GM12878 (cell line): ENCODE results near the gene LRCH4. TPM values are rescaled to one million over a fixed set of nuclear protein-coding genes. Genes with fewer than 3 reads are reported as not detected.

Experiments
- CBFB ChIP-seq: IDR thresholded peaks from 2 replicates; pipeline ENCODE4 v1.6.1; 2016; ENCODE audit warnings: antibody characterized with exemption, low read depth
- CHD1 ChIP-seq: IDR thresholded peaks from 2 replicates; pipeline ENCODE4 v1.6.1; 2012; ENCODE audit warnings: low read depth, low read length, improper control_type of control experiment
- CHD2 ChIP-seq: IDR thresholded peaks from 2 replicates; pipeline ENCODE4 v1.6.1; 2011; ENCODE audit warnings: low read depth, low read length, improper control_type of control experiment, borderline replicate concordance
- DPF2 ChIP-seq: fragments of 450-650 bp; IDR thresholded peaks from 2 replicates; pipeline ENCODE4 v1.6.1; 2017; ENCODE audit warnings: mild to moderate bottlenecking
- ETV6 ChIP-seq, 2 experiments: fragments of 450-650 bp in 1 of 2; IDR thresholded peaks in 1 of 2; conservative IDR thresholded peaks in 1 of 2; 2 replicates each; pipeline ENCODE4 v1.6.1; 2014; ENCODE audit warnings: antibody characterized with exemption in 1 of 2, borderline replicate concordance in 1 of 2, low read depth in 1 of 2, mild to moderate bottlenecking in 1 of 2, moderate library complexity in 1 of 2
- FOXM1 ChIP-seq: IDR thresholded peaks from 2 replicates; pipeline ENCODE4 v1.6.1; 2012; ENCODE audit warnings: low read depth, mild to moderate bottlenecking, inconsistent platforms, low read length, moderate library complexity
- HCFC1 ChIP-seq: fragments of 150-350 bp; IDR thresholded peaks from 2 replicates; pipeline ENCODE4 v1.6.1; 2014; ENCODE audit warnings: low read length
- HDGF ChIP-seq: fragments of 450-650 bp; IDR thresholded peaks from 2 replicates; pipeline ENCODE4 v1.6.1; 2016; ENCODE audit warnings: antibody characterized with exemption
- IKZF1 ChIP-seq: fragments of 450-650 bp; conservative IDR thresholded peaks from 2 replicates; pipeline ENCODE4 v1.6.1; 2017; ENCODE audit warnings: antibody characterized with exemption, mild to moderate bottlenecking
- MYB ChIP-seq: fragments of 150-350 bp; IDR thresholded peaks from 2 replicates; pipeline ENCODE4 v1.6.1; 2014; ENCODE audit warnings: mild to moderate bottlenecking, low read depth, low read length, borderline replicate concordance
- POLR2AphosphoS5 ChIP-seq: IDR thresholded peaks from 2 replicates; pipeline ENCODE4 v1.6.1; 2011; ENCODE audit warnings: mild to moderate bottlenecking, low read length, inconsistent platforms
- RELA ChIP-seq: fragments of 450-650 bp; IDR thresholded peaks from 2 replicates; pipeline ENCODE4 v1.8.0; 2014; ENCODE audit warnings: borderline replicate concordance; ENCODE audit not compliant: partially characterized antibody
- SREBF1 ChIP-seq: IDR thresholded peaks from 2 replicates; pipeline ENCODE4 v1.6.1; 2012; ENCODE audit warnings: mild to moderate bottlenecking, low read length
- STAT1 ChIP-seq: fragments of 450-650 bp; conservative IDR thresholded peaks from 2 replicates; pipeline ENCODE4 v1.6.1; 2014; ENCODE audit warnings: antibody characterized with exemption, mild to moderate bottlenecking
- TBL1XR1 ChIP-seq: IDR thresholded peaks from 2 replicates; pipeline ENCODE4 v1.6.1; 2012; ENCODE audit warnings: low read depth, low read length, improper control_type of control experiment
- ZNF384 ChIP-seq: IDR thresholded peaks from 2 replicates; pipeline ENCODE4 v1.6.1; 2012; ENCODE audit warnings: low read depth, mild to moderate bottlenecking, low read length, improper control_type of control experiment, borderline replicate concordance
- polyA plus RNA-seq, 11 experiments: library from polyadenylated mRNA; depleted of rRNA in 4 of 11; unstranded in 6 of 11; stranded (reverse) in 5 of 11; fragments of >200 nt; fragmentation: Nextera tagmentation in 4 of 11; fragmentation: Illumina TruSeq in 1 of 11; extraction: Ambion mirVana in 4 of 11; extraction: Trizol in 1 of 11; gene quantifications; 1 replicate in 1 of 11; 2 replicates in 10 of 11; pipeline versions ENCODE4 v1.2.1 to v1.2.3, GENCODE V29; 2011 to 2016; ENCODE audit warnings: inconsistent platforms in 2 of 11, missing spikeins in 2 of 11, low read depth in 1 of 11
- total RNA-seq, 4 experiments: library from RNA; depleted of rRNA in 3 of 4; stranded (reverse); fragments of >200 nt in 3 of 4; fragmentation: Illumina TruSeq in 1 of 4; extraction: Trizol in 1 of 4; gene quantifications; 2 replicates each; pipeline versions ENCODE4 v1.2.1 to v1.2.3, GENCODE V29; 2013 to 2021
- TF ChIP-seq, protein P1 (sequence below): IDR thresholded peaks from 2 replicates; pipeline ENCODE4 v1.6.1; 2011; ENCODE audit warnings: mild to moderate bottlenecking, low read depth, low read length, moderate library complexity; ENCODE audit not compliant: insufficient replicate concordance
- TF ChIP-seq, protein P2 (sequence below): fragments of 450-650 bp; formaldehyde crosslinking; IDR thresholded peaks from 2 replicates; pipeline ENCODE4 v1.4.0; 2020; ENCODE audit warnings: mild to moderate bottlenecking, moderate library complexity
- TF ChIP-seq, protein P3 (sequence below): fragments of 150-350 bp; IDR thresholded peaks from 2 replicates; pipeline ENCODE4 v1.6.1; 2014; ENCODE audit warnings: mild to moderate bottlenecking, low read depth, low read length
- TF ChIP-seq, protein P4 (sequence below): fragments of 450-650 bp; IDR thresholded peaks from 2 replicates; pipeline ENCODE4 v1.6.1; 2017; ENCODE audit warnings: low read depth, mild to moderate bottlenecking, moderate library complexity
- TF ChIP-seq, protein P5 (sequence below): IDR thresholded peaks from 2 replicates; pipeline ENCODE4 v1.6.1; 2011; ENCODE audit warnings: low read depth, low read length, improper control_type of control experiment, borderline replicate concordance

Gene LRCH4
- total and polyA plus RNA-seq, 10 of the 15 experiments (the other 5 are each of a cell fraction or from before 2014, with no cell fraction given): 0.58 to 96.7 (median 28.4) TPM

DNA sequence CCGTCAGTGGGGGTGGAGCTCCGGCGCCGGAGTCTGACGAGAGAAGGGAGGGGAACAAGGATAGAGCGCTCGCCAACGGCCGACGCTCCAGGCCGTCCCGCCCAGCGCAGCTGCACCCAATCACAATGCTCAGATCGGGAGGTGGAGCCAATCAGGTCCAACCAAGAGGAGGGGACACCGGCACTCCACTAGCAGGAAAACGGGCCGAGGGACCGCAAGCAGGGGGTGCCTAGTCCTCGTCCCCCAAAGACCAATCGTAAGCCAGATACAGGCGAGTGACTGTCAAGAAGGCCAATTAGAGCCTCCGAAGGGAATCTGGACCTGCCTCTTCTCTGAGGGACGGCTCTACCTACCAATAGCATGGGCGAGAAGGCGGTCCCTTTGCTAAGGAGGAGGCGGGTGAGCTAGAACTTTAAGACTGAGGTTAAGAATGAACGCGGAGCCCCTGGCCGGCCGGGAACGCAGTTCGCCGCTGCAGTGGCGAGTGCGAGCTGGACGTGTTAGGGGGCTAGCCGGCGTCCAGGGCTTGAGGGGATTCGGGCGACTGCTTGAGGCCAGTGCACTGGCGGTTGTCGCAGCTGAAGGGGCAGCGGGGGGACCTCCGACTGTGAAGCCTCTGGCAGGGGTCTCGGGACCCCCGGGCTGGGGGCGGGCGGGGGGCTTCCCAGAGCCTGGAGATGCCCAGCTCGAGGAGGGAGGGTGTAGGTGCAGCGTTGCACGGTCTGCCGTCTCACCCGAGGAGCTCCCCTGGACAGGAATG is 517 bp upstream of the LRCH4 start, which contains the start of gene FBXO24 (continued):
- 0 out of 2 replicates have a peak, but pooled peaks have one; percentile 3 for TF ChIP-seq TBL1XR1
- TF ChIP-seq ZNF384: no peak
- TF ChIP-seq, protein P1, sequence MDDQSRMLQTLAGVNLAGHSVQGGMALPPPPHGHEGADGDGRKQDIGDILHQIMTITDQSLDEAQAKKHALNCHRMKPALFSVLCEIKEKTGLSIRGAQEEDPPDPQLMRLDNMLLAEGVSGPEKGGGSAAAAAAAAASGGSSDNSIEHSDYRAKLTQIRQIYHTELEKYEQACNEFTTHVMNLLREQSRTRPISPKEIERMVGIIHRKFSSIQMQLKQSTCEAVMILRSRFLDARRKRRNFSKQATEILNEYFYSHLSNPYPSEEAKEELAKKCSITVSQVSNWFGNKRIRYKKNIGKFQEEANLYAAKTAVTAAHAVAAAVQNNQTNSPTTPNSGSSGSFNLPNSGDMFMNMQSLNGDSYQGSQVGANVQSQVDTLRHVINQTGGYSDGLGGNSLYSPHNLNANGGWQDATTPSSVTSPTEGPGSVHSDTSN: peak; percentile 100
- peak; percentile 100 for TF ChIP-seq DPF2
- TF ChIP-seq SREBF1: peak; percentile 68
- no peak for TF ChIP-seq ETV6 (conservative IDR thresholded peaks at IDR 0.05 in 1 of 2, IDR thresholded peaks at IDR 0.05 in 1 of 2; ENCODE audit: borderline replicate concordance in 1 of 2, low read depth in 1 of 2)
- no peak for TF ChIP-seq HCFC1
- TF ChIP-seq, protein P2, sequence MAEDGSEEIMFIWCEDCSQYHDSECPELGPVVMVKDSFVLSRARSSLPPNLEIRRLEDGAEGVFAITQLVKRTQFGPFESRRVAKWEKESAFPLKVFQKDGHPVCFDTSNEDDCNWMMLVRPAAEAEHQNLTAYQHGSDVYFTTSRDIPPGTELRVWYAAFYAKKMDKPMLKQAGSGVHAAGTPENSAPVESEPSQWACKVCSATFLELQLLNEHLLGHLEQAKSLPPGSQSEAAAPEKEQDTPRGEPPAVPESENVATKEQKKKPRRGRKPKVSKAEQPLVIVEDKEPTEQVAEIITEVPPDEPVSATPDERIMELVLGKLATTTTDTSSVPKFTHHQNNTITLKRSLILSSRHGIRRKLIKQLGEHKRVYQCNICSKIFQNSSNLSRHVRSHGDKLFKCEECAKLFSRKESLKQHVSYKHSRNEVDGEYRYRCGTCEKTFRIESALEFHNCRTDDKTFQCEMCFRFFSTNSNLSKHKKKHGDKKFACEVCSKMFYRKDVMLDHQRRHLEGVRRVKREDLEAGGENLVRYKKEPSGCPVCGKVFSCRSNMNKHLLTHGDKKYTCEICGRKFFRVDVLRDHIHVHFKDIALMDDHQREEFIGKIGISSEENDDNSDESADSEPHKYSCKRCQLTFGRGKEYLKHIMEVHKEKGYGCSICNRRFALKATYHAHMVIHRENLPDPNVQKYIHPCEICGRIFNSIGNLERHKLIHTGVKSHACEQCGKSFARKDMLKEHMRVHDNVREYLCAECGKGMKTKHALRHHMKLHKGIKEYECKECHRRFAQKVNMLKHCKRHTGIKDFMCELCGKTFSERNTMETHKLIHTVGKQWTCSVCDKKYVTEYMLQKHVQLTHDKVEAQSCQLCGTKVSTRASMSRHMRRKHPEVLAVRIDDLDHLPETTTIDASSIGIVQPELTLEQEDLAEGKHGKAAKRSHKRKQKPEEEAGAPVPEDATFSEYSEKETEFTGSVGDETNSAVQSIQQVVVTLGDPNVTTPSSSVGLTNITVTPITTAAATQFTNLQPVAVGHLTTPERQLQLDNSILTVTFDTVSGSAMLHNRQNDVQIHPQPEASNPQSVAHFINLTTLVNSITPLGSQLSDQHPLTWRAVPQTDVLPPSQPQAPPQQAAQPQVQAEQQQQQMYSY (CRISPR knock-in tag): no peak
- TF ChIP-seq CBFB: peak; percentile 33; the same call in 1 of the 2 replicates
- peak; percentile 97 for TF ChIP-seq CHD2
- TF ChIP-seq MYB: no peak
- TF ChIP-seq HDGF: peak; percentile 98
- TF ChIP-seq, protein P3, sequence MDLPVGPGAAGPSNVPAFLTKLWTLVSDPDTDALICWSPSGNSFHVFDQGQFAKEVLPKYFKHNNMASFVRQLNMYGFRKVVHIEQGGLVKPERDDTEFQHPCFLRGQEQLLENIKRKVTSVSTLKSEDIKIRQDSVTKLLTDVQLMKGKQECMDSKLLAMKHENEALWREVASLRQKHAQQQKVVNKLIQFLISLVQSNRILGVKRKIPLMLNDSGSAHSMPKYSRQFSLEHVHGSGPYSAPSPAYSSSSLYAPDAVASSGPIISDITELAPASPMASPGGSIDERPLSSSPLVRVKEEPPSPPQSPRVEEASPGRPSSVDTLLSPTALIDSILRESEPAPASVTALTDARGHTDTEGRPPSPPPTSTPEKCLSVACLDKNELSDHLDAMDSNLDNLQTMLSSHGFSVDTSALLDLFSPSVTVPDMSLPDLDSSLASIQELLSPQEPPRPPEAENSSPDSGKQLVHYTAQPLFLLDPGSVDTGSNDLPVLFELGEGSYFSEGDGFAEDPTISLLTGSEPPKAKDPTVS: 0 out of 2 replicates have a peak, but pooled peaks have one; percentile 73
- TF ChIP-seq POLR2AphosphoS5: no peak
- 0 out of 2 replicates have a peak, but pooled peaks have one; percentile 24 for TF ChIP-seq FOXM1
- no peak for TF ChIP-seq STAT1
- TF ChIP-seq, protein P4, sequence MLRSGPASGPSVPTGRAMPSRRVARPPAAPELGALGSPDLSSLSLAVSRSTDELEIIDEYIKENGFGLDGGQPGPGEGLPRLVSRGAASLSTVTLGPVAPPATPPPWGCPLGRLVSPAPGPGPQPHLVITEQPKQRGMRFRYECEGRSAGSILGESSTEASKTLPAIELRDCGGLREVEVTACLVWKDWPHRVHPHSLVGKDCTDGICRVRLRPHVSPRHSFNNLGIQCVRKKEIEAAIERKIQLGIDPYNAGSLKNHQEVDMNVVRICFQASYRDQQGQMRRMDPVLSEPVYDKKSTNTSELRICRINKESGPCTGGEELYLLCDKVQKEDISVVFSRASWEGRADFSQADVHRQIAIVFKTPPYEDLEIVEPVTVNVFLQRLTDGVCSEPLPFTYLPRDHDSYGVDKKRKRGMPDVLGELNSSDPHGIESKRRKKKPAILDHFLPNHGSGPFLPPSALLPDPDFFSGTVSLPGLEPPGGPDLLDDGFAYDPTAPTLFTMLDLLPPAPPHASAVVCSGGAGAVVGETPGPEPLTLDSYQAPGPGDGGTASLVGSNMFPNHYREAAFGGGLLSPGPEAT: no peak; the same call in none of the 2 replicates
- TF ChIP-seq CHD1: 0 out of 2 replicates have a peak, but pooled peaks have one; percentile 19
- TF ChIP-seq RELA: peak; percentile 12
- peak; percentile 21 for TF ChIP-seq IKZF1
- TF ChIP-seq, protein P5, sequence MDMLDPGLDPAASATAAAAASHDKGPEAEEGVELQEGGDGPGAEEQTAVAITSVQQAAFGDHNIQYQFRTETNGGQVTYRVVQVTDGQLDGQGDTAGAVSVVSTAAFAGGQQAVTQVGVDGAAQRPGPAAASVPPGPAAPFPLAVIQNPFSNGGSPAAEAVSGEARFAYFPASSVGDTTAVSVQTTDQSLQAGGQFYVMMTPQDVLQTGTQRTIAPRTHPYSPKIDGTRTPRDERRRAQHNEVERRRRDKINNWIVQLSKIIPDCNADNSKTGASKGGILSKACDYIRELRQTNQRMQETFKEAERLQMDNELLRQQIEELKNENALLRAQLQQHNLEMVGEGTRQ: no peak; the same call in 1 of the 2 replicates
